ENCODE data around the gene EEPD1. TPM values are rescaled to one million over a fixed set of nuclear protein-coding genes. Genes with fewer than 3 reads are reported as not detected.

EEPD1 gene
- total RNA-seq, 2 experiments from 2014 or later, result 1.4 to 3.3 TPM

DNA sequence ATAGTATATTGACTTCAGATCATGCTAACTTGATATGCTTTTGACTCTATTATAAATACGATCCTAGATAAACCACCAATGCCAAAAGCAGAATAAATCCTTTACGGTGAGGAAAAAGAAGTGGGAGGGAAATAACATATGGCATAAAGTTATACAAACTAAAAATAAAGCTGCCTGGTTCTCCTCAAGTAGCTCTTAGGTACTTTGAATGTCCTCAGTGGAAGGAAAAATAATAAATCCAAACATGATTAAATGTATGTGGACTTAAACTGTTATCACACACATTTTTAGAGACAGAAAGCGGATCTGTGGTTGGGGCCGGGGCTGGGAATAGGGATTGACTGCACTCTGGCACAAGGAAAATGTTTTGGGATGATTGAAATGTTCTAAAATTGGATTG lies 23.6 kb downstream of the EEPD1 start:
- H3K9me3 Mint-ChIP-seq (ENCODE audit: low read depth), result no peaks in the 10 kb centered on the region
- H3K4me1 Mint-ChIP-seq, result peaks cover under 1% of the 10 kb centered on the region
- ATAC-seq (no peak), DNase-seq (no peak)
- no peaks in the 10 kb centered on the region for H3K36me3 Mint-ChIP-seq
- no peaks in the 10 kb centered on the region for H3K27me3 Mint-ChIP-seq
- no peak overlapping the region for H3K27ac Mint-ChIP-seq
- no peak overlapping the region for H3K4me3 Mint-ChIP-seq
- CTCF ChIA-PET, result no interaction called here

DNA sequence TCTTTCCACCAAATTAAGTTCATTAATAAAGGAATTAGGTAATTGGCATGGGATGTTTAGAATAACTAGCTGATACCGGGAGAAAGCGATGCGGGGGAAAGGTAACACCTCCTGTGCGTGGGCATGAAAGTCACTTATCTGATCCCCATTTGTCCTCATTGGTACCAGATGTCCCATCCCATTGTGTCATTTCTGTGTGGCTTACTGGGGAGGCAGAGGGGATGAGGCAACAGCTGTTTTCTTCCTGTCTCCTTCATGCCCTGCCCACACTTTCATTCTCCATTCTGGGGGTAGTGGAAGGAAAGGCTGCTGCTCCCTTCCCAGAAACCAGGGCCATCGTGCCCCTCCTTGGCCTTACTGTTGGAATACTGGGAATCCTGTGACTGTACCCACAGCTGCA lies 27.1 kb downstream of the EEPD1 start:
- Mint-ChIP-seq H3K4me3 (no peak overlapping the region), H3K27me3 (no peaks in the 10 kb centered on the region), H3K4me1 (no peaks in the 10 kb centered on the region), H3K36me3 (no peaks in the 10 kb centered on the region), H3K27ac (no peak overlapping the region), H3K9me3 (ENCODE audit: low read depth) (no peaks in the 10 kb centered on the region)
- DNase-seq (no peak), ATAC-seq (no peak)
- CTCF ChIA-PET, result no interaction called here

DNA sequence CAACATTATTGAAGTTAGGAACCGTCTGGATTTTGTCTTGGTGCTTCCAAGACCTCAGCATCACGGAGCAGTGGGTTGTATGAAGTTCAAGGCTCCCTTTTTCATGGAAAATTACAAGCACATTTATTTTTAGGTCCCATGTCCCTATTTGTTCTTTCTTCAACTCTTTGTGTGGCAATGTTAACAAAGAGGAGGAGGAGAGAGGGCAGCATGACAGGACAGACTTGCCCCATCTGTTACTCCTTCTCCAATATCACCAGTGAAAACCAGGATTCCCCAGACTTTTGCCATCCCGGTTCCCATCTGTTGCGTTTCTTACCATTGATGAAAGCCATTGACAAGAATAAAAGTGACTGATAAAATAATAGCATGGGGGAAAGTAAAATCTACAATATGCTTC lies 28.6 kb downstream of the EEPD1 start:
- no peaks in the 10 kb centered on the region for H3K9me3 Mint-ChIP-seq (ENCODE audit: low read depth)
- H3K36me3 Mint-ChIP-seq, result no peaks in the 10 kb centered on the region
- H3K27me3 Mint-ChIP-seq, result peaks cover 4% of the 10 kb centered on the region
- CTCF ChIA-PET, result no interaction called here
- DNase-seq (no peak), ATAC-seq (no peak)
- H3K4me1 Mint-ChIP-seq, result no peaks in the 10 kb centered on the region
- H3K27ac Mint-ChIP-seq, result no peak overlapping the region
- H3K4me3 Mint-ChIP-seq, result no peak overlapping the region

DNA sequence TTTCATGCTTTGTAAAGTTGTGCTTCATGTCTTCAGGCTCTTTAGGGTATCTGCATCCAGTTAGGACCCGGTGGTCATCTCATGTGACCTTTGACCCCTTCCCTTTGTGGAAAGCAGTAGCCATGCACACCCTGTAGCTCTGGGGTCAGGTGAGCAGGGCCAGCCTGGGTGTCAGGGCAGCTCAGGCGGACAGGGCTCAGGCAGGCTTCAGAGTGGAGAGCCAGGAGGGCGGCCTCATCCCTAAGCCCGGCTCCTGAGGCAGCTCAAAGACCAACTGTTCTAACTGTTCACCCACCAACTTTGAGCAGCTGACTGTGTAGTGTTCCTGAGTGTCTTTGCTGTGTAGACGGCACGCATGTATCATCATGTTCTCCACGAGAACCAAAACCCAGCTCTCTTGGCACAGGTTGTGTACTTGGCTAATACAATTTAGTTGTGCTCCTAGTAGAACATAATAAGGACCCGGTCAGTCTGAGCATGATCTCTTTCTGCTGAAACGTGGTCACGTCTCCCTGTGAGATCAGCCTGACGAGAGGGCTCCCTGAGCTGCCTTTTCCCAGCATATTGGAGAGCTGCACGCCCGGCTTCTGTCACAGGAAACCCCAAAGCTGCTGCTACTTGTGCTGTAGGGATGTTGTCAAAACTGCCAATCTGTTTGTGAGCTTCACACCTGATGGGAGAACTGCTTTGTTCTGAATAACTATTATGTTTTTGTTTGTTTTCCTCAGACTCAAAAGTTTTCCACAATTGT lies 30.0 kb downstream of the EEPD1 start:
- peaks cover 8% of the 10 kb centered on the region for H3K27me3 Mint-ChIP-seq
- H3K27ac Mint-ChIP-seq, result no peak overlapping the region

DNA sequence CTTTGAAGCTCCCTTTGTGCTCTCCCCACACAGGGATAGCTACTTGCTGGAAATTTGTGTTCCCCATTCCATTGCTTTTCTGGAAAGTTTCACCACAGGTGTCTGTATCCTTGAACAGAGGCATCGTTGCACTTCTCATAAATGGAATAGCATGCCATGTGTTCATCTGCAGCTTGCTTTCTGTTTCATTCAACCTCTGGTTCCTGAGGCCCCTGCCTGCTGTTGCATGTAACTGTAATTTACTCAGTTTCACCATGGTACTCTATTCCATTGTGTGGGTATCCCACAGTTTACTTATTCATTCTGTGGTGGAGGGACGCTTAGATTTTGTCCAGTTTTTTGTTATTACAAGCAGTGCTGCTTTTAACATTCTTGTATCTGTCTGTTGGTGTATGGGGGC lies 32.0 kb downstream of the EEPD1 start:
- CTCF ChIA-PET, result no interaction called here
- no peak for DNase-seq
- no peaks in the 10 kb centered on the region for H3K36me3 Mint-ChIP-seq
- no peaks in the 10 kb centered on the region for H3K4me1 Mint-ChIP-seq
- no peak for ATAC-seq
- H3K27me3 Mint-ChIP-seq, result peaks cover 11% of the 10 kb centered on the region
- no peak overlapping the region for H3K4me3 Mint-ChIP-seq
- H3K27ac Mint-ChIP-seq, result no peak overlapping the region
- H3K9me3 Mint-ChIP-seq (ENCODE audit: low read depth), result no peaks in the 10 kb centered on the region

More for the DNA sequence above, 30.0 kb downstream of the EEPD1 start:
- DNase-seq (no peak), ATAC-seq (no peak)
- CTCF ChIA-PET, result no interaction called here
- Mint-ChIP-seq H3K36me3 (no peaks in the 10 kb centered on the region), H3K4me3 (no peak overlapping the region), H3K9me3 (ENCODE audit: low read depth) (no peaks in the 10 kb centered on the region), H3K4me1 (no peaks in the 10 kb centered on the region)

DNA sequence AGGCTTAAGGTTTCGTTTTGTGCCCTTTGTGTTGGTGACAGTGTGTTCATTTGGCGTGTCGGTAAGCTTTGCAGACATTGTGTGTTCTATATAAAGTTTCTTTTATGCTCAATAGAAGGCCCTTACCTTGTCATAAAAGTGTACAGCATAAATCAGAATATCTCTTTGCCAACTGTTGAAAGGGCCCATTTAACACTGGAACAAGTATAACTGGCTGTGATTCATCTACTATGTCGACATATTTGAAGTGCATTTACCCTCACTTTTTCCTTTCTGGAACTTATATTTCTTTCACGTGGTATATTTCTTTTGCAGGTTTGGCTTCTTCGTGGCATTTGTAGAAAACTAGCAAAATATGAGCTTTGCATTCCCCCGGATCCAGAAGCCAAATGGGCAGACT lies 32.7 kb downstream of the EEPD1 start:
- H3K4me3 Mint-ChIP-seq, result no peak overlapping the region
- no peak for ATAC-seq
- H3K9me3 Mint-ChIP-seq (ENCODE audit: low read depth), result no peaks in the 10 kb centered on the region
- H3K36me3 Mint-ChIP-seq, result no peaks in the 10 kb centered on the region
- H3K4me1 Mint-ChIP-seq, result no peaks in the 10 kb centered on the region
- peaks cover 11% of the 10 kb centered on the region for H3K27me3 Mint-ChIP-seq
- DNase-seq, result no peak
- H3K27ac Mint-ChIP-seq, result no peak overlapping the region
- CTCF ChIA-PET, result no interaction called here

DNA sequence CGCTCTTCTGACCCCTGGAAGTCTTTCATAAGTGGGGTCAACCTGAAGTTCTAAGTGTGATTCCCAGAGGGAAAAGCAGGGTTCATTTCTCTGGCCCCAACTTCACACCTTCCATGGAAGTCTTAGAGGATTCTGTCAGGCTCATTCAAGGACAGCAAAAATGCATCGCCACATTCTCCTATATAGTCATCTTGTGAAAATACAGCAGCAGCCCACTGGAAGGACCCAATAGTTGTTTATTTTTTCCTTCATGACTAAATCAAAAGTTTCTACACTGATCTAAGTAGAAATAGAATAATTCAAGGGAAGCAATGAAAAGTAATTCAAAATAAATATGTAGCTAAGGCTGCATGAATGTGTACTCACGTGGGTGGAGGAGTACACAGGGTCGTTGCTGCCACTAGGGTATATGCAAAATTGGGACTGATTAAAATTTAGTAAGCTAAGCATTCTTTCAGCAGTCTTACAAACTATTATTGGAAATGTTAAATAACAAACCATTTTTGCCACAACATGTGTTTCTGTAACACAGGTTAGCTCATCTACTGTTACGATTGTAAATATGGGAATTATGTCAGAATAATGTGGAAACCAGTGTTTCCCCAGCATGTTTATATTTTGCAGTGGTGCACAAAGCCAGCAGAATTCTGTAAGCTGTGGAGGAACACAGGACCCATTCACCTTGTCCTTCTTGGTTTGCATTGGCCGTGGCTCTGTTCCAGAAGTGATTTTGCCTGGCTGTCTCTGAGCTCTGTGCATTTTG lies 33.5 kb downstream of the EEPD1 start:
- H3K27me3 Mint-ChIP-seq, result peaks cover 11% of the 10 kb centered on the region
- H3K4me1 Mint-ChIP-seq, result no peaks in the 10 kb centered on the region
- no peak overlapping the region for H3K4me3 Mint-ChIP-seq
- CTCF ChIA-PET, result interaction anchor here (0.6 kb wide), 1 partner anchor 13 kb away, joined by 4 read pairs; no protein-coding TSS in a partner anchor
- DNase-seq (no peak), ATAC-seq (no peak)
- H3K9me3 Mint-ChIP-seq (ENCODE audit: low read depth), result no peaks in the 10 kb centered on the region
- H3K27ac Mint-ChIP-seq, result no peak overlapping the region
- H3K36me3 Mint-ChIP-seq, result no peaks in the 10 kb centered on the region

DNA sequence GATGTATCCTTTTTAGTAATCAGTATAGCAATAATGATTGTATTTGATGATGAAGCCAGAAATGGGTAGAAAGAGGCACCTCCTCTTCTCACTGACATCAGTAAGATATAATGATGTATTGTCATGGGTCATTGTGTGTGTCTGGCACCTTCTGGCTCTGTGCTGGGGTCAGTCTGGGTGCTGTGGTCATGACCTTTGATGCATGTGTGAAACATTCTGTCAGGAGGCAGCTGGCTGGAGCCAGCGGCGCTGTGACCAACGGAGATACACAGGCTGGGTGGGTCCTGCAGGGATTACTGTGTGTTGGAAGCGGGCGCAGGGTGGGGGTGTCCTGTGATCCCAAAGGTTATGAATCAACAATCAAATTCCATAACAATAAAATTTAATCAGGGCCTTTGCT lies 35.2 kb downstream of the EEPD1 start:
- DNase-seq (no peak), ATAC-seq (no peak)
- Mint-ChIP-seq H3K4me1 (no peaks in the 10 kb centered on the region), H3K4me3 (no peak overlapping the region), H3K27me3 (peaks cover 11% of the 10 kb centered on the region), H3K9me3 (ENCODE audit: low read depth) (no peaks in the 10 kb centered on the region), H3K27ac (no peak overlapping the region), H3K36me3 (no peaks in the 10 kb centered on the region)
- CTCF ChIA-PET, result no interaction called here

DNA sequence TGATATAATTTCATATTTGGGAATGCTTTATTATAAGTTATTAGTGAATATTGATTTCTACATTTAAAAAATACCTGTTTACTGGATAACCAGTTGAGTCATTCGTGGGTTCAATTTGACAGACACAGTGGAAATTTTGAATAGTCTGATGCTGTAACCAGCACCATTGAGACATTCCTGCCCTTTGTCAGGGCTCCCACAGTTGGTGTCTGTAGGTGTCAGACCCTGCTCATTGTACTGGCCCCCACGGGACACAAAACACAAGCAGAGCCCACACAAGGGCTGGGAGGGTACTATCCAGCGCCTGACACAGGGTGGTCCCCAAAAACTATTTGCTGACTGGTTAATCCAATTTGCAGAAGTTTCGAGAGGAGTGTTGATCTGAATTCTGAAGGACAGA lies 35.9 kb downstream of the EEPD1 start:
- peaks cover 11% of the 10 kb centered on the region for H3K27me3 Mint-ChIP-seq
- H3K27ac Mint-ChIP-seq, result no peak overlapping the region
- no peaks in the 10 kb centered on the region for H3K4me1 Mint-ChIP-seq
- H3K36me3 Mint-ChIP-seq, result no peaks in the 10 kb centered on the region
- no peaks in the 10 kb centered on the region for H3K9me3 Mint-ChIP-seq (ENCODE audit: low read depth)
- ATAC-seq (no peak), DNase-seq (no peak)
- CTCF ChIA-PET, result no interaction called here
- H3K4me3 Mint-ChIP-seq, result no peak overlapping the region

DNA sequence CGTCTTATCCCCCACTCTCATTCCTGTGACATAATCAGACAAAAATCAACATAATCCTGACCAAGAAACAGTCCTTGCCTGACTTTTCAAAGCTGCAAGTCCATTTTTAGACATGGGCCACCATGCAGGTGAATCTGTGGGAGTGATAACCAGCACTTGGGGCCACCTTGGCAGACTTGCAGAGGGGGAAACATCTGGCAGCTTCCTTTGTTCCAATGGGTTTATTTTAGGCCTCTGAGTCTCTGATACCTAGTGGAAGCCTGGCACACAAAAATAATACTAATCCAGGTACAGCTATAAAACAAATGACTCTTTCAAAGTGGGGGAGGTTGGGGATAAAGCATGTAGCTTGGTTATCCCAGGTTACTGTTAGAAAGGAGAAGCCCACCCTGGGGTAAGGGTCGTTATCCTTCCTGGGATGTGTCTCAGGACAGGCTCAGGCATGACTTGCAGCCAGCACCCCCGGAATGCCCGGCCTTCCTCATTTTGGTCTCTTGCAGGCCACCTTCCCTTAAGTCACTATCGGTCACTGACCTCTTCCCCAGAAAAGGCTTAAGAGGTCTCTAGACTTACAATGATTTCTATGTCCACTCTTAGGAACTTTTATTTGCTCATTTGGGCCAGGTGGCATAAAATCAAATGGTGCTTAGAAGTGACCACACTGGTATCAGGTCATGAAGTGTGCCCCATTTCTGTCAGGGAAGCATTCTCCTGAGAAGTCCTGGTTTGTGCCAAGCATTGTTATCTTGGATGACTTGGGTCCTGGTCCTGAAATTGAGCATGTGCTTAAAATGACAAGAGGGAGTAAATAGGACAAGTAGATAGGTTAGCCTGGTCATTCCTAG lies 37.6 kb downstream of the EEPD1 start:
- no peaks in the 10 kb centered on the region for H3K36me3 Mint-ChIP-seq
- H3K4me1 Mint-ChIP-seq, result no peaks in the 10 kb centered on the region
- no peak overlapping the region for H3K27ac Mint-ChIP-seq
- H3K4me3 Mint-ChIP-seq, result no peak overlapping the region
- no peaks in the 10 kb centered on the region for H3K9me3 Mint-ChIP-seq (ENCODE audit: low read depth)
- CTCF ChIA-PET, result no interaction called here
- DNase-seq, result no peak
- ATAC-seq, result no peak
- peaks cover 11% of the 10 kb centered on the region for H3K27me3 Mint-ChIP-seq

DNA sequence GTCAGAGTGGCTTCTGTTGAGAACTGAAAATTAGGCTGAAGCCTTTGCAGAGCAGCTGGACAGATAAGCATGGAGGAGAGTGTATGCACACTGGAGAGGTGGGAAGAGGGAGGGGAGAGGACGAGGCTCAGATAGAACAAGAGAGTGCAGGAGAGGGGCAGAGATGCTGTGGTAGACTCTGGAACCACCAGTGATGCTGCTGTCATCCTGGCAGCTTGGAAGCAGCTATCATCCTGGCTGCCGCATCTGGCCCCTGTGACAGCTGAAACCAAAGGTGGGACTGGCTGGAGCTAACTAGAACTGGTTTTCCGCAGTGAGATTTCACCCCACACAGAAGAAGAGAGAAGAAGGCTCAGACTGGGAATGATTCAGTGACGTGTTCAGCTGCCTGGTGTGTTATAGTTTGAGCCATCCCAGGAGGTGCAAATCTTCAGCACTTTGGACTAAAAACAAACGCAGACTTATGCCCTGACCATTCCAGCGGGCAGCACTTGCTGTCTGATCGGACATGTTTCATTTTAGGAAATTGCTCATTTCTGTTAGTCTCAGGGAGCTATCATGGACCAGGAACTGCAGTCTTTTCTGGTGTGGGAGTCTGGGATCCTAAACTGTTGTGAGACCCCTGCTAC lies 38.4 kb downstream of the EEPD1 start:
- peaks cover 7% of the 10 kb centered on the region for H3K27me3 Mint-ChIP-seq
- H3K36me3 Mint-ChIP-seq, result no peaks in the 10 kb centered on the region
- ATAC-seq (no peak), DNase-seq (no peak)
- no peaks in the 10 kb centered on the region for H3K9me3 Mint-ChIP-seq (ENCODE audit: low read depth)
- H3K4me3 Mint-ChIP-seq, result no peak overlapping the region
- H3K27ac Mint-ChIP-seq, result no peak overlapping the region
- no peaks in the 10 kb centered on the region for H3K4me1 Mint-ChIP-seq
- CTCF ChIA-PET, result no interaction called here

DNA sequence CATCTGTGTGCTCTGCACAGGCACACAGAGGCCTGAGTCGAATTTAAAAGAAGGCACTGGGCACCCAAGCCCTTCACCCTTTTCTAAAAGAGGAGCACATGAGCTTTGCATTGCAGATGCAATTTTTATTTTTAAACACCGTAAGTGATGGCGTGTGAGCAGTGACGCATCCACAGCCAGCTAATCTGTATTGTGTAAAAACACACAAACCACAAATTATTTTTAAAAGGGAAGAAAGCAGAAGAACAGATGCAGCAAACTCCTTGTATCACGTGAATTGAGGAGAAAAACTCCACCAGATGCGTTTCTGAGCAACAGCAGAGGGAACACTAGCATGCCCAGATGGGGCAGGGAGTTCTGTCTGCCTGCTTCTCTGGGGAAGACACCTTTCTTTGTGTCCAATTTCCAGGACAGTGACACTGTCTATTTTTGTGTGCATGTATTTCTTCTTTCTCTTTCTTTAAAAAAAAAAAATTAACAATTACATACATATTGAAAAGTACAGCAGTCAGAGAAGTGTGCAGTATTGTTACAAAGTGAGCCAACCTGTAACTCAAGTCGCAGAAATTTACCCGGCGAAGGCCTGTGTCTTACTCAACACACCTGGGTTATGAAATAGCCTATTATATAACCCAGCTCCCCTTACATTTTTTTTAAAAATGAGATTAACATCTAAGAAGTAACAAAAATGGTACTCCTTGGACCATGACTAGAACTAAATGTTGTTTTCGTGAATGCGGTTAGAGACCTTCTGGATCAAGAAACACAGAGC lies 39.2 kb downstream of the EEPD1 start:
- Mint-ChIP-seq H3K9me3 (ENCODE audit: low read depth) (no peaks in the 10 kb centered on the region), H3K4me3 (no peak overlapping the region), H3K4me1 (no peaks in the 10 kb centered on the region), H3K27me3 (peaks cover 7% of the 10 kb centered on the region), H3K27ac (no peak overlapping the region), H3K36me3 (no peaks in the 10 kb centered on the region)
- ATAC-seq (no peak), DNase-seq (no peak)
- CTCF ChIA-PET, result no interaction called here

DNA sequence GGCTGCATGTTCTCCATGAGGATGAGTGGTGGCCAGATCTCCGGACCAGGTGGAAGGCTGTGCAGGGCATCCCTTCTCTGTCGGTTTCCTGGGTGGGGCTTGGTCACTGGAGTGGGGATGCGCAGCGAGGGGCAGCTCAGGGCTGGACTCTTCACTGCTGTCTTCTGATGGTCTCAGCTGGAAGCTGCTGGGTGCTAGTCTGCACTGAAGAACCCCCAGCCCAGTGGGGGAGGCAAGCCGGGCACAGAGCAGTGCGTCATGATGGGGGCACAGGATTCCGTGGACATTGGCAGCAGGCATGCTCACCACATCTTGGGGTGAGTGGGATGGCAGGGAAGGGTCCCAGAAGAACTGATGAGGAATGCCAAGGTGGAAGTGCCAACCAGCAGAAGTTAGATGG lies 39.8 kb downstream of the EEPD1 start:
- Mint-ChIP-seq H3K4me1 (no peaks in the 10 kb centered on the region), H3K27ac (no peak overlapping the region), H3K36me3 (no peaks in the 10 kb centered on the region), H3K9me3 (ENCODE audit: low read depth) (no peaks in the 10 kb centered on the region), H3K27me3 (peaks cover 5% of the 10 kb centered on the region), H3K4me3 (no peak overlapping the region)
- CTCF ChIA-PET, result no interaction called here
- no peak for ATAC-seq
- no peak for DNase-seq

Measured in activated CD8-positive, alpha-beta memory T cell treated with anti-CD3 and anti-CD28 coated beads, Interleukin-2, amount 10 ng/mL, durations not matched to agents 7 days and 5 days (primary cell).